A549 (cell line): ENCODE measurements around the gene C19orf53. TPM values are rescaled to one million over a fixed set of nuclear protein-coding genes. Genes with fewer than 3 reads are reported as not detected.

Source experiments
- ATAC-seq, 2 experiments: fragments of 200-7000 bp in 1 of 2; fragments of >200 bp in 1 of 2; cut with Nextera tagmentation in 1 of 2; cut with Tn5 transposase in 1 of 2; 3 replicates each; pipeline versions ENCODE4 v1.8.0 to v1.9.1; 2018 to 2020; ENCODE audit warnings: mild to moderate bottlenecking in 1 of 2, moderate library complexity in 1 of 2
- CTCF ChIA-PET: fragments of 300-600 bp; sonication (Branson Sonifier 250); formaldehyde crosslinking; extraction: SDS; loops from one replicate; lab custom pipeline; 2021; ENCODE audit warnings: antibody characterized with exemption, inconsistent platforms; lab: Yijun Ruan, JAX
- POLR2A ChIA-PET: fragments of 350-600 bp; formaldehyde crosslinking; extraction: SDS; loops from one replicate; lab custom pipeline; 2021; ENCODE audit warnings: antibody characterized with exemption, inconsistent platforms; lab: Yijun Ruan, JAX
- DNase-seq, 2 experiments: peaks; one replicate each; pipeline versions ENCODE4 v3.0.0 to v3.0.0-alpha.2; 2011 to 2016; ENCODE audit warnings: low read depth in 1 of 2, low spot score in 1 of 2
- FAIRE-seq: peaks from 2 replicates; lab custom pipeline; 2011; peaks lifted over from hg19 to GRCh38; lab: Jason Lieb, UNC
- H3K27ac ChIP-seq, 2 experiments: fragments of >200 bp; sonication (Bioruptor Twin); formaldehyde crosslinking; 3 replicates each; pipeline ENCODE4 v1.5.1; 2016 to 2017
- H3K4me1 ChIP-seq: fragments of >200 bp; sonication (Bioruptor Twin); formaldehyde crosslinking; 3 replicates; pipeline ENCODE4 v1.6.1; 2016
- H3K4me2 ChIP-seq: fragments of >200 bp; sonication (Bioruptor Twin); formaldehyde crosslinking; 3 replicates; pipeline ENCODE4 v1.6.1; 2016
- H3K4me3 ChIP-seq: fragments of >200 bp; sonication (Bioruptor Twin); formaldehyde crosslinking; 3 replicates; pipeline ENCODE4 v1.5.1; 2016
- H3K9me3 ChIP-seq: fragments of >200 bp; sonication (Bioruptor Twin); formaldehyde crosslinking; 3 replicates; pipeline ENCODE4 v1.6.1; 2016
- ATOH8 ChIP-seq: fragments of 250-450 bp; sonication (Bioruptor Pico); IDR thresholded peaks from 2 replicates; pipeline ENCODE4 v1.5.0; 2020; ENCODE audit warnings: low read depth, mild to moderate bottlenecking, moderate library complexity
- BHLHE40 ChIP-seq: IDR thresholded peaks from 2 replicates; pipeline ENCODE4 v1.6.1; 2012; ENCODE audit warnings: low read depth, low read length, inconsistent platforms
- CBX2 ChIP-seq: fragments of 200-600 bp; sonication (generic); IDR thresholded peaks from 2 replicates; pipeline ENCODE4 v1.6.1; 2016; ENCODE audit warnings: low read depth, mild to moderate bottlenecking, borderline replicate concordance
- CBX8 ChIP-seq: fragments of 200-600 bp; sonication (generic); IDR thresholded peaks from 2 replicates; pipeline ENCODE4 v1.6.1; 2016
- CHD2 ChIP-seq: fragments of 150-350 bp; IDR thresholded peaks from 2 replicates; pipeline ENCODE4 v1.6.1; 2014; ENCODE audit warnings: low read length; ENCODE audit not compliant: partially characterized antibody
- CHD4 ChIP-seq: fragments of 200-600 bp; sonication (generic); IDR thresholded peaks from 2 replicates; pipeline ENCODE4 v1.6.1; 2016; ENCODE audit warnings: antibody characterized with exemption, mild to moderate bottlenecking, borderline replicate concordance
- CTCF ChIP-seq: fragments of >200 bp; sonication (Bioruptor Twin); formaldehyde crosslinking; IDR thresholded peaks from 3 replicates; pipeline ENCODE4 v1.5.1; 2016
- E2F6 ChIP-seq: IDR thresholded peaks from 2 replicates; pipeline ENCODE4 v1.6.1; 2012; ENCODE audit warnings: low read depth, borderline replicate concordance
- EHMT2 ChIP-seq: fragments of 200-600 bp; sonication (generic); IDR thresholded peaks from 2 replicates; pipeline ENCODE4 v1.6.1; 2016; ENCODE audit warnings: antibody characterized with exemption, low read depth, mild to moderate bottlenecking, moderate library complexity
- ESRRA ChIP-seq: fragments of 150-350 bp; IDR thresholded peaks from 2 replicates; pipeline ENCODE4 v1.6.1; 2014; ENCODE audit warnings: mild to moderate bottlenecking, low read length, borderline replicate concordance
- FOSL2 ChIP-seq, 2 experiments: fragments of 450-650 bp in 1 of 2; fragments of >200 bp in 1 of 2; sonication (Bioruptor Twin) in 1 of 2; formaldehyde crosslinking; IDR thresholded peaks; 2 replicates each; pipeline versions ENCODE4 v1.5.0 to v1.6.1; 2016 to 2020; ENCODE audit warnings: mild to moderate bottlenecking in 1 of 2, moderate library complexity in 1 of 2
- FOXS1 ChIP-seq: fragments of 250-450 bp; sonication (Bioruptor Pico); IDR thresholded peaks from 2 replicates; pipeline ENCODE4 v1.5.0; 2020; ENCODE audit warnings: mild to moderate bottlenecking, moderate library complexity
- GATA3 ChIP-seq: IDR thresholded peaks from 2 replicates; pipeline ENCODE4 v1.6.1; 2012; ENCODE audit warnings: borderline replicate concordance
- HMGXB4 ChIP-seq: fragments of 250-450 bp; sonication (Bioruptor Pico); IDR thresholded peaks from 2 replicates; pipeline ENCODE4 v1.5.0; 2021; ENCODE audit warnings: mild to moderate bottlenecking, moderate library complexity, borderline replicate concordance
- HOXA7 ChIP-seq: fragments of 250-450 bp; sonication (Bioruptor Pico); IDR thresholded peaks from 2 replicates; pipeline ENCODE4 v1.5.0; 2020; ENCODE audit warnings: mild to moderate bottlenecking, moderate library complexity
- JUNB ChIP-seq: fragments of >200 bp; sonication (Bioruptor Twin); formaldehyde crosslinking; IDR thresholded peaks from 2 replicates; pipeline ENCODE4 v1.6.1; 2016
- KDM1A ChIP-seq: fragments of 200-600 bp; sonication (generic); IDR thresholded peaks from 2 replicates; pipeline ENCODE4 v1.6.1; 2016; ENCODE audit warnings: low read depth, mild to moderate bottlenecking
- KDM5A ChIP-seq: fragments of 200-600 bp; sonication (generic); IDR thresholded peaks from 2 replicates; pipeline ENCODE4 v1.6.1; 2016; ENCODE audit warnings: antibody characterized with exemption, mild to moderate bottlenecking
- MAX ChIP-seq: IDR thresholded peaks from 2 replicates; pipeline ENCODE4 v1.6.1; 2012
- NR3C1 ChIP-seq: fragments of >200 bp; sonication (Bioruptor Twin); formaldehyde crosslinking; IDR thresholded peaks from 3 replicates; pipeline ENCODE4 v1.6.1; 2017
- PHF8 ChIP-seq: fragments of 200-600 bp; sonication (generic); IDR thresholded peaks from 2 replicates; pipeline ENCODE4 v1.6.1; 2016; ENCODE audit warnings: low read depth, mild to moderate bottlenecking, antibody characterized with exemption, moderate library complexity, borderline replicate concordance
- POLR2A ChIP-seq: IDR thresholded peaks from 2 replicates; pipeline ENCODE4 v1.6.1; 2012; ENCODE audit warnings: mild to moderate bottlenecking, low read length
- POLR2AphosphoS2 ChIP-seq: conservative IDR thresholded peaks from 2 replicates; pipeline ENCODE4 v1.6.1; 2012; ENCODE audit warnings: low read length, improper control_type of control experiment, inconsistent platforms
- SMC3 ChIP-seq: fragments of >200 bp; sonication (Bioruptor Twin); formaldehyde crosslinking; IDR thresholded peaks from 3 replicates; pipeline ENCODE4 v1.6.1; 2018; ENCODE audit warnings: inconsistent platforms
- ZC3H11A ChIP-seq: fragments of 450-650 bp; IDR thresholded peaks from 2 replicates; pipeline ENCODE4 v1.6.1; 2014; ENCODE audit warnings: antibody characterized with exemption, mild to moderate bottlenecking
- ZNF302 ChIP-seq: fragments of 250-450 bp; sonication (Bioruptor Pico); IDR thresholded peaks from 2 replicates; pipeline ENCODE4 v1.9.0; 2021; ENCODE audit warnings: inconsistent platforms, mild to moderate bottlenecking, moderate library complexity
- ZSCAN20 ChIP-seq: fragments of 250-450 bp; sonication (Bioruptor Pico); IDR thresholded peaks from 2 replicates; pipeline ENCODE4 v1.8.0; 2022; ENCODE audit warnings: mild to moderate bottlenecking, moderate library complexity
- WGBS: methylation state at CpG from one replicate; pipeline ENCODE4 v1.1.6; 2017; ENCODE audit errors: missing lambda C conversion rate; 5-methylcytosine and 5-hydroxymethylcytosine counted together
- polyA plus RNA-seq, 4 experiments: library from polyadenylated mRNA; depleted of rRNA in 3 of 4; stranded (reverse); fragments of >200 nt; fragmentation: RNase III in 1 of 4; extraction: RNeasy Plus Mini Kit Qiagen cat#74134 plus additional on column Dnase treatment in 1 of 4; gene quantifications; 2 replicates in 3 of 4; 3 replicates in 1 of 4; pipeline ENCODE4 v1.2.3, GENCODE V29; 2011 to 2017

The C19orf53 gene
- polyA plus RNA-seq, 2 of the 4 experiments (the other 2 are of a cell fraction) = 105 to 143 TPM

- DNase-seq (no peak), ATAC-seq (no peak), FAIRE-seq (no peak)
- no peak overlapping the region for H3K27ac ChIP-seq
- no peak overlapping the region for H3K4me3 ChIP-seq
- peaks cover 7% of the 10 kb centered on the region; the same call in 1 of the 3 replicates for H3K4me1 ChIP-seq
- no peaks in the 10 kb centered on the region for H3K9me3 ChIP-seq
- TF ChIP-seq BHLHE40 (no peak), ZSCAN20 (CRISPR knock-in tag) (no peak), ZC3H11A (no peak), CBX8 (no peak), CHD2 (no peak), CBX2 (no peak), FOXS1 (CRISPR knock-in tag) (no peak), PHF8 (no peak), CTCF (no peak), JUNB (no peak), CHD4 (no peak), EHMT2 (no peak), NR3C1 (no peak), E2F6 (no peak)
- WGBS = 86% methylated on average over 3 of the region's 3 CpGs
- CTCF ChIA-PET = no interaction called here
- H3K4me2 ChIP-seq = no peak overlapping the region
- POLR2A ChIA-PET = no interaction called here
These were observed 8.2 kb upstream of the C19orf53 start for GRCh38 chr19:13766095-13766481.

- no peak overlapping the region for H3K27ac ChIP-seq
- no peak overlapping the region for H3K4me2 ChIP-seq
- no peaks in the 10 kb centered on the region for H3K9me3 ChIP-seq
- FAIRE-seq (no peak), ATAC-seq (no peak), DNase-seq (no peak)
- 94% methylated on average over 14 of the region's 19 CpGs for WGBS
- POLR2A ChIA-PET = interaction anchor here (0.7 kb wide), 1 partner anchor 21 kb away, joined by 3 read pairs; a partner anchor contains a TSS
- CTCF ChIA-PET = no interaction called here
- H3K4me3 ChIP-seq = no peak overlapping the region
- peaks cover 7% of the 10 kb centered on the region; the same call in 1 of the 3 replicates for H3K4me1 ChIP-seq
- no peak for TF ChIP-seq MAX
- no peak for TF ChIP-seq ESRRA
- TF ChIP-seq SMC3 = no peak
- no peak for TF ChIP-seq HMGXB4 (CRISPR knock-in tag)
- TF ChIP-seq ATOH8 (CRISPR knock-in tag) = no peak
- no peak for TF ChIP-seq ZNF302 (CRISPR knock-in tag)
- TF ChIP-seq KDM1A = no peak
- TF ChIP-seq CBX8 = no peak
- no peak for TF ChIP-seq POLR2AphosphoS2
- no peak for TF ChIP-seq BHLHE40
- no peak for TF ChIP-seq CTCF
- no peak for TF ChIP-seq GATA3
- TF ChIP-seq HOXA7 = no peak
- no peak for TF ChIP-seq KDM5A
- TF ChIP-seq FOSL2 (IDR thresholded peaks at IDR 0.05) = no peak
- TF ChIP-seq FOSL2 (CRISPR knock-in tag; IDR thresholded peaks at IDR 0.05) = no peak
- no peak for TF ChIP-seq POLR2A
These were observed 5.7 kb upstream of the C19orf53 start for GRCh38 chr19:13768510-13768909.
